A549 (cell line): Measurements from ENCODE around the gene VPS41.

Experiments used
- CHD2 ChIP-seq: fragments of 150-350 bp; IDR thresholded peaks from 2 replicates; pipeline ENCODE4 v1.6.1; 2014; ENCODE audit warnings: low read length; ENCODE audit not compliant: partially characterized antibody
- CTCF ChIP-seq: fragments of >200 bp; sonication (Bioruptor Twin); formaldehyde crosslinking; IDR thresholded peaks from 3 replicates; pipeline ENCODE4 v1.5.1; 2016
- EP300 ChIP-seq, 2 experiments: fragments of >200 bp; sonication (Bioruptor Twin); formaldehyde crosslinking; IDR thresholded peaks; 2 replicates in 1 of 2; 3 replicates in 1 of 2; pipeline ENCODE4 v1.6.1; 2016 to 2017
- MAX ChIP-seq: IDR thresholded peaks from 2 replicates; pipeline ENCODE4 v1.6.1; 2012
- MYC ChIP-seq: IDR thresholded peaks from 2 replicates; pipeline ENCODE4 v1.6.1; 2012; ENCODE audit warnings: mild to moderate bottlenecking, inconsistent platforms, low read length, improper control_type of control experiment, borderline replicate concordance
- NPAS2 ChIP-seq: fragments of 250-450 bp; sonication (Bioruptor Pico); IDR thresholded peaks from 2 replicates; pipeline ENCODE4 v1.8.0; 2022; ENCODE audit warnings: mild to moderate bottlenecking, moderate library complexity, borderline replicate concordance
- POLR2A ChIP-seq: IDR thresholded peaks from 2 replicates; pipeline ENCODE4 v1.6.1; 2012; ENCODE audit warnings: mild to moderate bottlenecking, low read length
- POLR2AphosphoS2 ChIP-seq: conservative IDR thresholded peaks from 2 replicates; pipeline ENCODE4 v1.6.1; 2012; ENCODE audit warnings: low read length, improper control_type of control experiment, inconsistent platforms
- REST ChIP-seq: fragments of 200-600 bp; sonication (generic); IDR thresholded peaks from 2 replicates; pipeline ENCODE4 v1.6.1; 2016; ENCODE audit warnings: antibody characterized with exemption, mild to moderate bottlenecking, moderate library complexity
- SMC3 ChIP-seq: fragments of >200 bp; sonication (Bioruptor Twin); formaldehyde crosslinking; IDR thresholded peaks from 3 replicates; pipeline ENCODE4 v1.6.1; 2018; ENCODE audit warnings: inconsistent platforms

GRCh38 chr7:38844952-38845563, 63.9 kb downstream of the VPS41 start:
- TF ChIP-seq MAX (no peak), CTCF (no peak), CHD2 (no peak), POLR2A (no peak), REST (no peak), MYC (no peak), EP300 (IDR thresholded peaks at IDR 0.05) (no peak), POLR2AphosphoS2 (no peak), SMC3 (no peak), NPAS2 (CRISPR knock-in tag) (no peak)
